ENCODE data around the gene GNA15.

The GNA15 gene

DNA sequence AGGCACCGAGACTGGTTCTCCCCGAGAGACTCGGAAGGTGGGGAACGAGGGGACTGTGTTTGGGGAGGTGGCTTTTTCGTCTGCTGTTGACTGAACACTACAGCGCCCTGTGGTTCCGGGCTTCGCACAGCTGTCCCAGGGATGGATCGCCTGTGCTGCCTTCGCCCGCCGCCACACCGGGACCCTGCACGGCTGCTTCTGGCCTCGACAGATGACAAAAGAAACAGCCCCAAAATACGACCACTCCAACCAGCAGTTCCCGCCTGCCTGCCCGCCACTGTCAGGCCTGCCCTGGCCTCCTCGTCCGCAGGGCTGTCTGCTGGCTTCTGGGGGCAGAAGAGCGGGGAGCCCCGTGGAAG lies 13.3 kb upstream of the GNA15 start:
- no peak overlapping the region for H3K9ac ChIP-seq (ENCODE audit: low read depth, low read length)
- peaks cover 2% of the 10 kb centered on the region; the same call in 1 of the 2 replicates for H3K79me2 ChIP-seq (ENCODE audit: insufficient read depth, low read length)
- no peak overlapping the region for H3K4me2 ChIP-seq (ENCODE audit: insufficient read depth, low read length)
- no peak overlapping the region for H2AFZ ChIP-seq (ENCODE audit: low read depth, low read length)
- H3K36me3 ChIP-seq (ENCODE audit: insufficient read depth, low read length), result peaks cover 19% of the 10 kb centered on the region
- no peaks in the 10 kb centered on the region for H3K27me3 ChIP-seq (ENCODE audit: insufficient read depth, low read length, poor library complexity)
- H4K20me1 ChIP-seq (ENCODE audit: insufficient read depth, low read length), result no peaks in the 10 kb centered on the region
- no peaks in the 10 kb centered on the region for H3K9me3 ChIP-seq (ENCODE audit: insufficient read depth, low read length, severe bottlenecking)
- no peak overlapping the region for H3K27ac ChIP-seq (ENCODE audit: low read length)
- no peaks in the 10 kb centered on the region for H3K4me1 ChIP-seq (ENCODE audit: insufficient read depth, low read length)
- ATAC-seq (ENCODE audit: insufficient read depth, low read depth) (no peak), DNase-seq (no peak)
- no peak for TF ChIP-seq EZH2 (IDR thresholded peaks at IDR 0.05; ENCODE audit: borderline replicate concordance, low read depth, low read length, severe bottlenecking)
- TF ChIP-seq, protein P1, sequence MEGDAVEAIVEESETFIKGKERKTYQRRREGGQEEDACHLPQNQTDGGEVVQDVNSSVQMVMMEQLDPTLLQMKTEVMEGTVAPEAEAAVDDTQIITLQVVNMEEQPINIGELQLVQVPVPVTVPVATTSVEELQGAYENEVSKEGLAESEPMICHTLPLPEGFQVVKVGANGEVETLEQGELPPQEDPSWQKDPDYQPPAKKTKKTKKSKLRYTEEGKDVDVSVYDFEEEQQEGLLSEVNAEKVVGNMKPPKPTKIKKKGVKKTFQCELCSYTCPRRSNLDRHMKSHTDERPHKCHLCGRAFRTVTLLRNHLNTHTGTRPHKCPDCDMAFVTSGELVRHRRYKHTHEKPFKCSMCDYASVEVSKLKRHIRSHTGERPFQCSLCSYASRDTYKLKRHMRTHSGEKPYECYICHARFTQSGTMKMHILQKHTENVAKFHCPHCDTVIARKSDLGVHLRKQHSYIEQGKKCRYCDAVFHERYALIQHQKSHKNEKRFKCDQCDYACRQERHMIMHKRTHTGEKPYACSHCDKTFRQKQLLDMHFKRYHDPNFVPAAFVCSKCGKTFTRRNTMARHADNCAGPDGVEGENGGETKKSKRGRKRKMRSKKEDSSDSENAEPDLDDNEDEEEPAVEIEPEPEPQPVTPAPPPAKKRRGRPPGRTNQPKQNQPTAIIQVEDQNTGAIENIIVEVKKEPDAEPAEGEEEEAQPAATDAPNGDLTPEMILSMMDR (IDR thresholded peaks at IDR 0.05; ENCODE audit: borderline replicate concordance, extremely low read depth, low read length, poor library complexity, severe bottlenecking), result no peak
- no peak overlapping the region for H3K4me3 ChIP-seq (ENCODE audit: low read depth in 1 of 2, low read length in 2 of 2)

DNA sequence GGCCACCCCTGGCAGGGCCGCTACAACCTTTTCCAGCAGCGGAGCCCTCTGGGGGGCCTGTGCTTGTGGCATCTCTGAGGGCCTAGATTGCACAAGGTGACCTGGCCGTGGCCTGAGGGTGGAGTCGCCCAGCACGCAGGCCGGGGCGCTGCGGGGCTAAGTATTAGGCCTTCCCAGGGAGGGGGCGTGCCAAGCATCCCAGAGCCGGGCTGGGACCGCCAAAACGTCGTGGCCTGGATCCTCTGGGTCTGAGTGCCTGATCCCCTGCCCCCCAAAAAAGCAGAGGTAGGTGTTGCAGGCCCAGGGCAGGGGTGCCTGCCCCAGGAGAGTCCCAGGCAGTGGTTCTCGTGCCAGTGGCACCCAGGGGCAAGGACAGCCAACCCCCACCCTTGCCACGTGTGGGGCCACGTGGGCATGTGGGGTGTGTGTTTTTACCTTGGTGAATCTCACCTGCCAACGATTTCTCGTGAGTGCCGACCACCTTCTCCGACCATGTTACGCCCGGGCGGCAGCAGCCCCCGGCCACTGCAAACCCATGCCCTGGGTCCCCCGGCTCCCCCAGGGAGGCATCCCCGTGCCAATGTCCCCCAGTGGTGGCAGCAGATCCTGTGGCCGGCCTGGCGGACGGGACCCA lies 12.6 kb upstream of the GNA15 start:
- peak overlapping the region; percentile 50; the same call in 1 of the 2 replicates for H3K27ac ChIP-seq (ENCODE audit: low read length)
- H3K79me2 ChIP-seq (ENCODE audit: insufficient read depth, low read length), result peaks cover 2% of the 10 kb centered on the region; the same call in 1 of the 2 replicates
- no peak for DNase-seq
- TF ChIP-seq, protein P1 (IDR thresholded peaks at IDR 0.05; ENCODE audit: borderline replicate concordance, extremely low read depth, low read length, poor library complexity, severe bottlenecking), result no peak
- no peak for TF ChIP-seq EZH2 (IDR thresholded peaks at IDR 0.05; ENCODE audit: borderline replicate concordance, low read depth, low read length, severe bottlenecking)
- H3K9me3 ChIP-seq (ENCODE audit: insufficient read depth, low read length, severe bottlenecking), result peaks cover under 1% of the 10 kb centered on the region
- no peak for ATAC-seq (ENCODE audit: insufficient read depth, low read depth)
- H3K4me2 ChIP-seq (ENCODE audit: insufficient read depth, low read length), result no peak overlapping the region
- H3K4me3 ChIP-seq (ENCODE audit: low read depth in 1 of 2, low read length in 2 of 2), result no peak overlapping the region
- no peaks in the 10 kb centered on the region for H3K27me3 ChIP-seq (ENCODE audit: insufficient read depth, low read length, poor library complexity)
- peaks cover 14% of the 10 kb centered on the region for H3K36me3 ChIP-seq (ENCODE audit: insufficient read depth, low read length)
- no peak overlapping the region for H2AFZ ChIP-seq (ENCODE audit: low read depth, low read length)
- H4K20me1 ChIP-seq (ENCODE audit: insufficient read depth, low read length), result no peaks in the 10 kb centered on the region
- no peaks in the 10 kb centered on the region for H3K4me1 ChIP-seq (ENCODE audit: insufficient read depth, low read length)
- H3K9ac ChIP-seq (ENCODE audit: low read depth, low read length), result no peak overlapping the region

DNA sequence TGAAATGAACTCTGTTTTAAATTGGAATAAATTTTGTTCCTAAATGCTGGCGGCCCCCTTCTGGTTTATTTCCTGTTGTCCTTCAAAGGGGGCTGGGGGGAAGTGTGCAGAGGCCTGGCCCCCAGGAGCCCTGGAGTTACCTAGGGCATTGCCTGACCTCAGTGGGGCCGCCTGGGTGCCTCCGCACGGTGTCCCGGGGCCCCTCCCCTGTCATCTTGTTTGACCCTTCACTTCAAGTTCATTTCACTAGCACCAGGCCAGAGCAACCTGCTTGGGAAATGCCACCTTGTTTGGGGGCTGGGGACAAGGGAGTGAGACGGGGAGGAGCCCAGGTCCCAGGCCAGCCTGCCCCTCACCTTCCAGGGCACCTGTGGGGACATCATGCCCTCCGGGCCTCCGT lies 11.9 kb upstream of the GNA15 start:
- H4K20me1 ChIP-seq (ENCODE audit: insufficient read depth, low read length), result no peaks in the 10 kb centered on the region
- H3K79me2 ChIP-seq (ENCODE audit: insufficient read depth, low read length), result peaks cover 3% of the 10 kb centered on the region; the same call in 1 of the 2 replicates
- TF ChIP-seq, protein P1 (IDR thresholded peaks at IDR 0.05; ENCODE audit: borderline replicate concordance, extremely low read depth, low read length, poor library complexity, severe bottlenecking), result no peak
- no peak for TF ChIP-seq EZH2 (IDR thresholded peaks at IDR 0.05; ENCODE audit: borderline replicate concordance, low read depth, low read length, severe bottlenecking)
- H3K4me3 ChIP-seq (ENCODE audit: low read depth in 1 of 2, low read length in 2 of 2), result no peak overlapping the region
- H3K9ac ChIP-seq (ENCODE audit: low read depth, low read length), result no peak overlapping the region
- H3K27ac ChIP-seq (ENCODE audit: low read length), result peak overlapping the region; percentile 39; the same call in 1 of the 2 replicates
- no peak for DNase-seq
- H3K4me1 ChIP-seq (ENCODE audit: insufficient read depth, low read length), result peaks cover 2% of the 10 kb centered on the region; the same call in 1 of the 2 replicates
- no peak overlapping the region for H3K4me2 ChIP-seq (ENCODE audit: insufficient read depth, low read length)
- ATAC-seq (ENCODE audit: insufficient read depth, low read depth), result no peak
- H3K36me3 ChIP-seq (ENCODE audit: insufficient read depth, low read length), result peaks cover 8% of the 10 kb centered on the region
- H3K9me3 ChIP-seq (ENCODE audit: insufficient read depth, low read length, severe bottlenecking), result peaks cover 4% of the 10 kb centered on the region
- no peak overlapping the region for H2AFZ ChIP-seq (ENCODE audit: low read depth, low read length)
- no peaks in the 10 kb centered on the region for H3K27me3 ChIP-seq (ENCODE audit: insufficient read depth, low read length, poor library complexity)
